Measurements from ENCODE around the gene KIN.
A peak's percentile ranks its signal among the peaks of the same experiment; 100 is the strongest.

The KIN gene

GRCh38 chr10:7802606-7803005, 14.8 kb upstream of the KIN start:
- H3K27ac ChIP-seq (ENCODE audit: low read depth, low read length) = no peak overlapping the region
- no peaks in the 10 kb centered on the region for H3K4me1 ChIP-seq (ENCODE audit: control insufficient read depth in 5 of 5, insufficient read depth in 5 of 5, low read length in 5 of 5)
- peaks cover 61 to 91% (median 82%) of the 10 kb centered on the region in 5 donors for H3K36me3 ChIP-seq (ENCODE audit: control insufficient read depth in 5 of 5, insufficient read depth in 5 of 5, low read length in 5 of 5)
- no peak overlapping the region for H3K4me3 ChIP-seq (ENCODE audit: low read depth in 1 of 5, low read length in 5 of 5)
- H3K9me3 ChIP-seq (ENCODE audit: control insufficient read depth in 5 of 5, low read length in 5 of 5) = no peaks in the 10 kb centered on the region
- H3K27me3 ChIP-seq (ENCODE audit: control insufficient read depth in 5 of 5, insufficient read depth in 4 of 5, low read length in 5 of 5) = no peaks in the 10 kb centered on the region
- H3K9ac ChIP-seq (ENCODE audit: low read length in 5 of 5) = no peak overlapping the region

DNA sequence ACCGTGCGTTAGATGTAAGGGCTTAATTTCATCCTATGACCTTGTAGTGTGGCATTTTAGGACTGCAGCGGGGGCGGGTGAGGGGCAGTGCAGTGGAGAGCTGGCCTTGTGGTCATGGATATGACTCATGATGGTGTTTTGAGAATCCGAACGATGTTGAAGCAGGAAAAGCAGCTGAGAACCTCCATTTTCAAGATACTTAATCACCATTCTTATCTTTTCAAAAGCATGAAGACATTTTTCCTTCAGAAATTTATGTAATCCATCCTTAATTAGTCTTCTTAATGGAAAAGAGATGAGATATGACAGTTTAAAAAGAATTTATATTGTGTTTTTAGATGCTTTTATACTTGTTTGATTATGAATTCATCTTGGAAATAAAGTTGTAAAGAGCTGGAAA, 9.8 kb upstream of the KIN start:
- H3K4me3 ChIP-seq (ENCODE audit: low read depth in 1 of 5, low read length in 5 of 5) = no peak overlapping the region
- H3K36me3 ChIP-seq (ENCODE audit: control insufficient read depth in 5 of 5, insufficient read depth in 5 of 5, low read length in 5 of 5) = peaks cover 36 to 57% (median 51%) of the 10 kb centered on the region in 5 donors
- no peaks in the 10 kb centered on the region for H3K27me3 ChIP-seq (ENCODE audit: control insufficient read depth in 5 of 5, insufficient read depth in 4 of 5, low read length in 5 of 5)
- no peak overlapping the region for H3K27ac ChIP-seq (ENCODE audit: low read depth, low read length)
- no peak overlapping the region for H3K9ac ChIP-seq (ENCODE audit: low read length in 5 of 5)
- H3K4me1 ChIP-seq (ENCODE audit: control insufficient read depth in 5 of 5, insufficient read depth in 5 of 5, low read length in 5 of 5) = peaks cover 0 to 6% (median 2%) of the 10 kb centered on the region in 5 donors
- H3K9me3 ChIP-seq (ENCODE audit: control insufficient read depth in 5 of 5, low read length in 5 of 5) = no peaks in the 10 kb centered on the region

DNA sequence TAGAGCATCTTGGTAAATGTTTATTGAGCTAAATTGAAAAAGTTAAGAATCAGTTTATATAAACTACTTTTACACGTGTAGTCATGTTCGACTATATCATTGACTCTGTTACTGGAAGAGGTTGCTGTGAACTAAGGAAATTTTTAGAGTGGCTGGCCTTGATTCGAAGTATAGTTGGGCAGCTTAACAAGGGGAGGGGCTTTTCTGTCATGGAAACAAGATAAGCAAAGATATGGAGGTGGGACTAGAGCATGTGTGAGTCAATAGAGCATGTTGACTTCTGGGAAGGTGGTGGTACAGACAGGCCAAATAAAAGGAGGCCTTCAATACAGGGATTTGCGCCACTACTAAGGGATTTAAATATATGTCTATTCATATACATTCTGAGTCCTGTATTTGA, 7.8 kb upstream of the KIN start:
- Histone ChIP-seq H3K9me3 (ENCODE audit: control insufficient read depth in 5 of 5, low read length in 5 of 5) (no peaks in the 10 kb centered on the region), H3K36me3 (ENCODE audit: control insufficient read depth in 5 of 5, insufficient read depth in 5 of 5, low read length in 5 of 5) (peaks cover 23 to 40% (median 32%) of the 10 kb centered on the region in 5 donors), H3K4me3 (ENCODE audit: low read depth in 1 of 5, low read length in 5 of 5) (no peak overlapping the region), H3K9ac (ENCODE audit: low read length in 5 of 5) (no peak overlapping the region), H3K4me1 (ENCODE audit: control insufficient read depth in 5 of 5, insufficient read depth in 5 of 5, low read length in 5 of 5) (peaks cover under 1 to 10% (median 2%) of the 10 kb centered on the region in 5 donors), H3K27me3 (ENCODE audit: control insufficient read depth in 5 of 5, insufficient read depth in 4 of 5, low read length in 5 of 5) (no peaks in the 10 kb centered on the region), H3K27ac (ENCODE audit: low read depth, low read length) (no peak overlapping the region)

DNA sequence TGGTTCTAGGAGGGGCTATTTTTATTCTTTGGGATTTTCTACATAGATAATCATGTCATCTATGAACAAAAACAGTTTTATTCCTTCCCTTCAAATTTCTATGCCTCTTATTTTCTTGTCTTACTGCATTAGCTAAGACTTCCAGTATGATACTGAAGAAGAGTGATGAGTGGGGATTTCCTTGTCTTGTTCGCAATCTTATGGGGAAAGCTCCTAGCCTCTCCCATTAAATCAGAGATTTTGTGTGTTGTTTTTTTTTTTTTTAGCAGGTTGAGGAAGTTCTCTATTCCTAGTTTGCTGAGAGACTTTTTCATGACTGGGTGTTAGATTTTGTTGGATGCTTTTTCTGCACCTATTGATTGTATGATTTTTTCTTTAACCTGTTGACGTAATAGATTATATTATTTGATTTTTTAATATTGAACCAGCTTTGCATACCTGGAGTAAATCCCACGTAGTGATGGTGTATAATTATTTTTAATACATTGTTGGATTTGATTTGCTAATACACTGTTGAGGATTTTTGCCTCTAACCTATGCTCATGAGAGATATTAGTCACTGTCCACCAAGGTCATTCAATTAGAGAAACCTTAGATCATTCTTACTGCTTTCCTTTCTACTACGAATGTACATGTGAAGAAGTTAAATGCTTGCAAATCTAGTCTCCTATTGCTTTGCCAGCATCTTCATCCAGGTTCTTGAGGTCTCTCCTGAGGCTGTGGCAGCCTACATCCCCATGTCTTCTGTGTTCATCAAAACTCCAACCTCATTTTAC, 6.6 kb upstream of the KIN start:
- Histone ChIP-seq H3K27ac (ENCODE audit: low read depth, low read length) (no peak overlapping the region), H3K9ac (ENCODE audit: low read length in 5 of 5) (no peak overlapping the region), H3K4me1 (ENCODE audit: control insufficient read depth in 5 of 5, insufficient read depth in 5 of 5, low read length in 5 of 5) (peaks cover 2 to 18% (median 11%) of the 10 kb centered on the region in 5 donors), H3K4me3 (ENCODE audit: low read depth in 1 of 5, low read length in 5 of 5) (no peak overlapping the region), H3K9me3 (ENCODE audit: control insufficient read depth in 5 of 5, low read length in 5 of 5) (no peaks in the 10 kb centered on the region), H3K36me3 (ENCODE audit: control insufficient read depth in 5 of 5, insufficient read depth in 5 of 5, low read length in 5 of 5) (peaks cover 17 to 31% (median 25%) of the 10 kb centered on the region in 5 donors), H3K27me3 (ENCODE audit: control insufficient read depth in 5 of 5, insufficient read depth in 4 of 5, low read length in 5 of 5) (no peaks in the 10 kb centered on the region)

DNA sequence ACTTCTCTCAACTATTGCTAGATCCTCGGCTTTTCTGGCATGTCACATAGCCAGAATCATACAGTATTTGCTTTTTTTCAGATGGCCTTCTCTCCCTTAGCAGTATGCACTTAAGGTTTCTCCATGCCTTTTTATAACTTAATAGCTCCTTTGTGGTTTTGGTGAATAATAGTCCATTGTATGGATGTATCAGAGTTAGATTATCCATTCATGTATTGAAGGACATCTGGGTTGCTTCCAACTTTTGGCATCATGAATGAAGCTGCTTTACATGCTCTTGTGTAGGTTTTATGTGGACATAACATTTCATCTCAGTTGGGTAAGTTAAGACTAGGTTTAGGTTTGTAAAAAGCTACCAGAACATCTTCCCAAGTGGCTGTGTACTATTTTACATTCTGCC, 4.7 kb upstream of the KIN start:
- Histone ChIP-seq H3K27ac (ENCODE audit: low read depth, low read length) (no peak overlapping the region), H3K36me3 (ENCODE audit: control insufficient read depth in 5 of 5, insufficient read depth in 5 of 5, low read length in 5 of 5) (peaks cover 8 to 15% (median 11%) of the 10 kb centered on the region in 5 donors), H3K9me3 (ENCODE audit: control insufficient read depth in 5 of 5, low read length in 5 of 5) (no peaks in the 10 kb centered on the region), H3K4me1 (ENCODE audit: control insufficient read depth in 5 of 5, insufficient read depth in 5 of 5, low read length in 5 of 5) (peaks cover 2 to 33% (median 23%) of the 10 kb centered on the region in 5 donors), H3K9ac (ENCODE audit: low read length in 5 of 5) (no peak overlapping the region), H3K27me3 (ENCODE audit: control insufficient read depth in 5 of 5, insufficient read depth in 4 of 5, low read length in 5 of 5) (no peaks in the 10 kb centered on the region), H3K4me3 (ENCODE audit: low read depth in 1 of 5, low read length in 5 of 5) (no peak overlapping the region)

- Histone ChIP-seq H3K27me3 (ENCODE audit: control insufficient read depth in 5 of 5, insufficient read depth in 4 of 5, low read length in 5 of 5) (no peaks in the 10 kb centered on the region), H3K9me3 (ENCODE audit: control insufficient read depth in 5 of 5, low read length in 5 of 5) (no peaks in the 10 kb centered on the region), H3K4me1 (ENCODE audit: control insufficient read depth in 5 of 5, insufficient read depth in 5 of 5, low read length in 5 of 5) (peaks cover 2 to 41% (median 38%) of the 10 kb centered on the region in 5 donors), H3K4me3 (ENCODE audit: low read depth in 1 of 5, low read length in 5 of 5) (peak overlapping the region; percentile 96 to 99 (median 97)), H3K27ac (ENCODE audit: low read depth, low read length) (peak overlapping the region; percentile 79), H3K9ac (ENCODE audit: low read length in 5 of 5) (peak overlapping the region in 4 of 5 donors; percentile 97 to 98 (median 98)), H3K36me3 (ENCODE audit: control insufficient read depth in 5 of 5, insufficient read depth in 5 of 5, low read length in 5 of 5) (peaks cover 0 to 6% (median 5%) of the 10 kb centered on the region in 5 donors)
Observed at GRCh38 chr10:7789390-7789789, 1.6 kb upstream of the KIN start.

- peaks cover 2 to 41% (median 38%) of the 10 kb centered on the region in 5 donors for H3K4me1 ChIP-seq (ENCODE audit: control insufficient read depth in 5 of 5, insufficient read depth in 5 of 5, low read length in 5 of 5)
- no peaks in the 10 kb centered on the region for H3K27me3 ChIP-seq (ENCODE audit: control insufficient read depth in 5 of 5, insufficient read depth in 4 of 5, low read length in 5 of 5)
- H3K9me3 ChIP-seq (ENCODE audit: control insufficient read depth in 5 of 5, low read length in 5 of 5) = no peaks in the 10 kb centered on the region
- peak overlapping the region; percentile 79 for H3K27ac ChIP-seq (ENCODE audit: low read depth, low read length)
- peak overlapping the region; percentile 94 to 98 (median 98) for H3K9ac ChIP-seq (ENCODE audit: low read length in 5 of 5)
- peak overlapping the region; percentile 96 to 99 (median 97) for H3K4me3 ChIP-seq (ENCODE audit: low read depth in 1 of 5, low read length in 5 of 5)
- peaks cover 0 to 8% (median 6%) of the 10 kb centered on the region in 5 donors for H3K36me3 ChIP-seq (ENCODE audit: control insufficient read depth in 5 of 5, insufficient read depth in 5 of 5, low read length in 5 of 5)
Observed at GRCh38 chr10:7788639-7789286, 970 bp upstream of the KIN start.

DNA sequence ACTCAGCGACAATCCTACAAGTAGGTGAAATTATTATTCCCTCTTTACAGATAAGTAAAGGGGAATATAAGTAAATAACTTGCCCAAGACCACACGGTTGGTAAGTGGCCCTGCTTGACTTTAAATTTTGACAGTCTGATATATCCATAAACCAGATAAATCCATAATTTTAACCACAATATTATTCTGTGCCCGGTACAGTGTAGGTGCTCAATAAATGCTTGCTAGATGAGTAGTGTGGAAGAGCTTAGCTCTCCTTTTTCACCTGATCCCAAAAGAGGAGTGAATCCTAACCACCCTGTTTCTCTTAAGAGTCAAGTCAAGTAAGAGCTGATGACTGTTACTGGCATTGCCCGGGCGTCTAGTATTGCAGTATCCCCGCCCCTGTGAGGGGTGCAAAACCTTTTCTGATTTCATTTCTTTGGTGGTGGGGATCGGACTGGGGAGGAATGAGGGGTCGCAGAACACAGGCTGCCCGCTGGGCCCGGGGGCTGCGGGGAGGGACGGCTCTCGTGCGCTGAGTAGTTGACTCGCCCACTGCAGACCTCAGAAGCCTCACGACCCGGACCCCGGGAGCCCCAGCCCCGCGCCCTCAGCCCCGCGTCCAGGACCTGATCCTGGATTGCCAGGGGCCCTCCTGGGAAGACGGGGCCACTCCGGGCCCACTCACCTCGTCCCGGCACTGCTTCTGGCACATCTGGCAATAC, 490 bp downstream of the KIN start:
- Histone ChIP-seq H3K9ac (ENCODE audit: low read length in 5 of 5) (peak overlapping the region; percentile 91 to 98 (median 98)), H3K27me3 (ENCODE audit: control insufficient read depth in 5 of 5, insufficient read depth in 4 of 5, low read length in 5 of 5) (no peaks in the 10 kb centered on the region), H3K27ac (ENCODE audit: low read depth, low read length) (peak overlapping the region; percentile 79), H3K9me3 (ENCODE audit: control insufficient read depth in 5 of 5, low read length in 5 of 5) (no peaks in the 10 kb centered on the region), H3K4me3 (ENCODE audit: low read depth in 1 of 5, low read length in 5 of 5) (peak overlapping the region; percentile 91 to 99 (median 97)), H3K36me3 (ENCODE audit: control insufficient read depth in 5 of 5, insufficient read depth in 5 of 5, low read length in 5 of 5) (peaks cover 0 to 3% (median 0%) of the 10 kb centered on the region in 5 donors), H3K4me1 (ENCODE audit: control insufficient read depth in 5 of 5, insufficient read depth in 5 of 5, low read length in 5 of 5) (peaks cover 2 to 39% (median 36%) of the 10 kb centered on the region in 5 donors)

GRCh38 chr10:7786430-7786829, 1.4 kb downstream of the KIN start:
- Histone ChIP-seq H3K4me3 (ENCODE audit: low read depth in 1 of 5, low read length in 5 of 5) (peak overlapping the region in 4 of 5 donors; percentile 86 to 97 (median 96)), H3K9ac (ENCODE audit: low read length in 5 of 5) (peak overlapping the region in 2 of 5 donors; percentile 98), H3K9me3 (ENCODE audit: control insufficient read depth in 5 of 5, low read length in 5 of 5) (no peaks in the 10 kb centered on the region), H3K4me1 (ENCODE audit: control insufficient read depth in 5 of 5, insufficient read depth in 5 of 5, low read length in 5 of 5) (peaks cover 2 to 39% (median 36%) of the 10 kb centered on the region in 5 donors), H3K27me3 (ENCODE audit: control insufficient read depth in 5 of 5, insufficient read depth in 4 of 5, low read length in 5 of 5) (no peaks in the 10 kb centered on the region), H3K27ac (ENCODE audit: low read depth, low read length) (peak overlapping the region; percentile 79), H3K36me3 (ENCODE audit: control insufficient read depth in 5 of 5, insufficient read depth in 5 of 5, low read length in 5 of 5) (peaks cover 0 to 3% (median 0%) of the 10 kb centered on the region in 5 donors)
